Peyer's patch (tissue), 4 donors: ENCODE measurements around the gene CEP78. TPM values are rescaled to one million over a fixed set of nuclear protein-coding genes. Genes with fewer than 3 reads are reported as not detected.

ENCODE experiments used
- DNase-seq, 3 donors: peaks; one replicate each; pipeline ENCODE4 v3.0.0-alpha.2; 2017 to 2019
- H3K27ac ChIP-seq, 4 donors: fragments of 200-600 bp; sonication (generic); one replicate each; pipeline ENCODE4 v1.5.1; 2016 to 2019
- H3K27me3 ChIP-seq, 2 donors: fragments of 200-600 bp; sonication (generic); one replicate each; pipeline ENCODE4 v1.5.1; 2019
- H3K36me3 ChIP-seq, 3 donors: fragments of 200-600 bp; sonication (generic); one replicate each; pipeline ENCODE4 v1.5.1; 2016 to 2019
- H3K4me1 ChIP-seq, 4 donors: fragments of 200-600 bp; sonication (generic); one replicate each; pipeline ENCODE4 v1.5.1; 2016 to 2019
- H3K4me3 ChIP-seq, 4 donors: fragments of 200-600 bp; sonication (generic); 1 replicate in 3 of 4; 2 replicates in 1 of 4; pipeline ENCODE4 v1.5.1; 2016 to 2019; ENCODE audit warnings: mild to moderate bottlenecking in 1 of 4
- H3K9me3 ChIP-seq, 4 donors: fragments of 200-600 bp; sonication (generic); one replicate each; pipeline ENCODE4 v1.5.1; 2016 to 2019; ENCODE audit warnings: mild to moderate bottlenecking in 1 of 4
- POLR2A ChIP-seq, 2 donors: fragments of 450-650 bp; IDR thresholded peaks; one replicate each; pipeline ENCODE4 v1.5.1; 2017; ENCODE audit warnings: antibody characterized with exemption in 2 of 2, mild to moderate bottlenecking in 2 of 2, moderate library complexity in 2 of 2
- total RNA-seq, 4 donors: library from RNA; depleted of rRNA; stranded (reverse); fragments of >200 nt; gene quantifications; one replicate each; pipeline ENCODE4 v1.1.0, GENCODE V29; 2016
- TF ChIP-seq, protein P1 (sequence below), 6 experiments: fragments of 450-650 bp in 4 of 6; fragments of 200-600 bp in 2 of 6; sonication (generic) in 1 of 6; IDR thresholded peaks; one replicate each; pipeline ENCODE4 v1.5.1; 2017 to 2019; ENCODE audit warnings: antibody characterized with exemption in 6 of 6, mild to moderate bottlenecking in 3 of 6, moderate library complexity in 1 of 6

CEP78 gene
- total RNA-seq, 4 donors from 2014 or later: 5.4 to 19.0 (median 6.5) TPM

DNA sequence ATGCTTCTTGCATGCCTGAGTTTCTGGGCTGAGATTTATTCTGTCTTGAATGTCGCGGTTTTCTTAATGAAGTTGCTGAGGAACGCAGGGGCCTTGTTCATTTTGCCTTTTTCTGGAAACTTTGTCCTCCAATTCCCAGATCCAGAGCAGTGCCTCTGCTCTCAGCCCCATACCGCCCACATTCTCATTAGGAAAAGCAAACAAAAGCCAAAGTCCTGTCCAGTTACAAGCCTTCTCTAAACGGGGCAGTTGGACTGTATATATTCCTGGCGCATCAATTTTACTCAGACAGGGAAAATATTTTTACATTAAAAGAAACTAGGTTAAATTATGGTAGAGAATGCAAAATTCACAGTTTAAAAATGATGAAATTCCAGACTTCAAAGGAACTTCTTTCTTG lies 59.9 kb downstream of the CEP78 start:
- Histone ChIP-seq H3K9me3 (no peaks in the 10 kb centered on the region), H3K36me3 (no peaks in the 10 kb centered on the region), H3K4me1 (peaks cover 0 to 22% (median 7%) of the 10 kb centered on the region in 4 donors), H3K27ac (no peak overlapping the region), H3K27me3 (no peaks in the 10 kb centered on the region), H3K4me3 (peak overlapping the region in 2 of 4 donors; percentile 53)
- TF ChIP-seq, protein P1, sequence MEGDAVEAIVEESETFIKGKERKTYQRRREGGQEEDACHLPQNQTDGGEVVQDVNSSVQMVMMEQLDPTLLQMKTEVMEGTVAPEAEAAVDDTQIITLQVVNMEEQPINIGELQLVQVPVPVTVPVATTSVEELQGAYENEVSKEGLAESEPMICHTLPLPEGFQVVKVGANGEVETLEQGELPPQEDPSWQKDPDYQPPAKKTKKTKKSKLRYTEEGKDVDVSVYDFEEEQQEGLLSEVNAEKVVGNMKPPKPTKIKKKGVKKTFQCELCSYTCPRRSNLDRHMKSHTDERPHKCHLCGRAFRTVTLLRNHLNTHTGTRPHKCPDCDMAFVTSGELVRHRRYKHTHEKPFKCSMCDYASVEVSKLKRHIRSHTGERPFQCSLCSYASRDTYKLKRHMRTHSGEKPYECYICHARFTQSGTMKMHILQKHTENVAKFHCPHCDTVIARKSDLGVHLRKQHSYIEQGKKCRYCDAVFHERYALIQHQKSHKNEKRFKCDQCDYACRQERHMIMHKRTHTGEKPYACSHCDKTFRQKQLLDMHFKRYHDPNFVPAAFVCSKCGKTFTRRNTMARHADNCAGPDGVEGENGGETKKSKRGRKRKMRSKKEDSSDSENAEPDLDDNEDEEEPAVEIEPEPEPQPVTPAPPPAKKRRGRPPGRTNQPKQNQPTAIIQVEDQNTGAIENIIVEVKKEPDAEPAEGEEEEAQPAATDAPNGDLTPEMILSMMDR (IDR thresholded peaks at IDR 0.05): no peak
- no peak for TF ChIP-seq POLR2A (IDR thresholded peaks at IDR 0.05)
- DNase-seq: no peak

DNA sequence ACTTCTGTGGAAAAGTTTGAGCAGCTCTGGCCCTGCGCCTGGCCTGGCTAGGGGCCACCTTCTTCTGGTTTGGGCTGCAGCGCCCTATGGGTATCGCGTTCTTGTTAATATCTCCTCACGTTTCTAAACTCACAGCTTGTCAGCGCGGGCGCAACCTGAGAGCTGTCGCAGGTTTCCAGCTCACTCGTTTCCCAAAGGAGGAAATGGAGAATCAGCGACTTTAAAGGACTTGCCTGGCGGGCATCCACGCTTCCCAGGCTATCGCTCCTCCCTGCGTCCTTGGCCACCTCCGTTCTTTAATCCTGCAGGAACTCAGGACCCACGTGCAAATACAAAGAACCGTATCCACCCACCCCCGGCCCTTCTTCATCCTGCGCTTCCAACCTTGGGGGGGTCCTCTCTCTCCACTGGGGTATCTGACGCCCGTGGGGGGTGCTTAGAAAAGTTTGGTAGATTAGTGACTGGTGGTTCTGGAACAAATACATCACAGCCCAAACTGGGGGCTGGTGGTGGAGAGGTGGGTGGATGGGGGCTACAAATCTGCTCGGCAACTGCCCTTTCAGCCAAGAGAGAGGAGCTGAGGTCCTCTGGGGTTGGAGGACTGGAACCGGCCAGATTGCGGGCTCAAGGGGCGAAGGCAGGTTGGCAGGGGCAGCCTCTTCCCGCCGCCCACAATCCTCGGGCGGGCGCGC lies 60.5 kb downstream of the CEP78 start:
- Histone ChIP-seq H3K4me1 (peaks cover 0 to 22% (median 7%) of the 10 kb centered on the region in 4 donors), H3K27ac (peak overlapping the region in 2 of 4 donors; percentile 23 to 40), H3K9me3 (no peaks in the 10 kb centered on the region), H3K4me3 (peak overlapping the region; percentile 48 to 60 (median 53)), H3K36me3 (no peaks in the 10 kb centered on the region), H3K27me3 (no peaks in the 10 kb centered on the region)
- no peak for TF ChIP-seq POLR2A (IDR thresholded peaks at IDR 0.05)
- TF ChIP-seq, protein P1 (IDR thresholded peaks at IDR 0.05): no peak
- DNase-seq: peak in 2 of 3 donors; percentile 46 to 50

DNA sequence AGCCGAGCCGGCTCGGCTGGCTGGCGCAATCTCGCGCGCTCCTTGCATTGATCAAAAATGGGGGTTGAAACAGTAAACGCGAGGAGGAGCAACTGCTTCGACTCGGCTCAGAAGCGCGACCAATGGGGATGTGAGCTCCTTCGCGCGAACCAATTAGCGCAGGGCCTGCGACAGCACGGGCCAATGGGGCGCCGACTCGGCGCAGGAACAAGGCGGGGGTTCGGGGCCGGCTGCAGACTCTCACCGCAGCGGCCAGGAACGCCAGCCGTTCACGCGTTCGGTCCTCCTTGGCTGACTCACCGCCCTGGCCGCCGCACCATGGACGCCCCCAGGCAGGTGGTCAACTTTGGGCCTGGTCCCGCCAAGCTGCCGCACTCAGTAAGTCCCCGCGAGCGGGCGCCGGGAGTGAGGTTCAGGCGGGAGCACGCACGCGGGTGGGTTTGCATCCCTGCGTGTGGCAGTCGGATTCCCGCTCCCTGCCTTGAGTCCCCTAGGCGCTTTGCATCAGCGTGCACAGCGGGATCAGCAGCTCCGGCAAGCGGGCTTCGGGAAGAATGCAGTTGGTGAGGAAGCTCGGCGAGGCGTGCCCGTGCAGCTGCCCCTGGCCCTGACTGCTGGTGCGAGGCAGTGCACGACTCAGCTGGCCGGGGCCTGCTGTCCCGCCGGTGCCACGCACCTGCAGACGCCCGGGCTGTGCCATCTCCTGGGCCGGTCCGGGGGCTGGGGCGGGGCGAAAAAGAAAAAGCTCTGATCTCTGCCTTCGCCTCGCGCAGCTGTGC lies 61.2 kb downstream of the CEP78 start, which contains the start of gene PSAT1:
PSAT1 (plus strand) TSS at position 233 of the 779 bp plus-strand sequence; CDS start at position 319, 86 bp downstream.
- Histone ChIP-seq H3K36me3 (no peaks in the 10 kb centered on the region), H3K9me3 (no peaks in the 10 kb centered on the region), H3K27me3 (no peaks in the 10 kb centered on the region), H3K27ac (peak within 1 kb of the TSS in 2 of 4 donors; percentile 23 to 62), H3K4me1 (peaks cover 0 to 22% (median 7%) of the 10 kb centered on the region in 4 donors), H3K4me3 (peak within 1 kb of the TSS; percentile 48 to 60 (median 53))
- DNase-seq: peak; percentile 78 to 92 (median 88)
- no peak for TF ChIP-seq POLR2A (IDR thresholded peaks at IDR 0.05)
- TF ChIP-seq, protein P1 (IDR thresholded peaks at IDR 0.05): peak in 2 of 6 experiments; percentile 6 to 18

DNA sequence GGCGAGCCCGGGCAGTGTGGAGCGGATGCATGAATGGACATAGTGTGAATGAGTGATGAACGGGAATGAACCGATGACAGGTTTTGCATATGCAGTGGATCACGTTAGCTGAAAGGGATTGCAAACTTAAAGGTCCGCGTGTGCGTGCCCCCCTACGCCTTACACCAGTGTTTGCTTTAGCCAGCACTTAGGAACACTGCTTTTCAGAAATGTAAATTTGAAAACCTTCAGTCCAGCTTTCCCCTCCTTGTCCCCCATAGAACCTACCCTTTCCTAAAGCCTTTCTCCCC lies 61.7 kb downstream of the CEP78 start:
- H3K36me3 ChIP-seq: no peaks in the 10 kb centered on the region
- no peaks in the 10 kb centered on the region for H3K9me3 ChIP-seq
- H3K4me1 ChIP-seq: peaks cover 0 to 22% (median 7%) of the 10 kb centered on the region in 4 donors
- H3K27me3 ChIP-seq: no peaks in the 10 kb centered on the region
- TF ChIP-seq, protein P1 (IDR thresholded peaks at IDR 0.05): no peak
- peak overlapping the region in 1 of 4 donors; percentile 62 for H3K27ac ChIP-seq
- peak overlapping the region; percentile 48 to 60 (median 53) for H3K4me3 ChIP-seq
- DNase-seq: no peak

DNA sequence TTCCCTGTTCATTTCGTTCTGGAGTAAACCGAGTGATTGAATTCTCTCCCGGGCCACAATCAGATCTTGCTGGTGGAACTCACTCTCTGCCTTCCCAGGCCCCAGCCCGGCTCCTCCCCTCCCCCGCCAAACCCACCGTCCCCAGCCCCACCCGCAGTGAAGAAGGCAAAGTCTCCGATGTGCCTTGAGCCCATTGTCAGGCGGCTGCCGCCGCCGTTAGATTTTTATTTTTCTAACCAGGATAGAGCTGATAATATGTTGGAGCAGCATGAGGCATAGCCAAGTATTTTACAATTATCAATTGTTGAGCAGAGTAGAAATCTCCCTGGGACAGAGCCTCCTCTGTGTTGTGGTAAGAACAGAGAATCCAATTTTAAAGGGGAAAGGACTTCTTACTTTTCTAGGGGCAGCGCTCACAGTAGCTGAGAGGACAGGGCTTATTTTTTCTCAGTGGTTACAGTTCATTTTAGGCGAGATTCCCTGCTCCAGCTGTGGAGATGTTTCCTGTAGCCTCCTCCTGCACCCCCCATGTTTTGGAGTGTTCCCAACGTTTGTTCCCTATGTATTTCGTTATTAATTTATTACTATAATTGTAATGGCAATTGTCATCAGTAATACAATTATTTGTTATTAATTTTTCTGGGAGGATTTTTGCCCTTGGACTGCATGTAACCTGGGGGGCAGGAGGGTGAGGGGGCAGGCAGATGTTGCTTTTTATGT lies 62.3 kb downstream of the CEP78 start:
- peak overlapping the region; percentile 48 to 60 (median 53) for H3K4me3 ChIP-seq

More for the DNA sequence above, 62.3 kb downstream of the CEP78 start:
- peaks cover 0 to 22% (median 7%) of the 10 kb centered on the region in 4 donors for H3K4me1 ChIP-seq
- H3K9me3 ChIP-seq: no peaks in the 10 kb centered on the region
- DNase-seq: no peak
- no peaks in the 10 kb centered on the region for H3K36me3 ChIP-seq
- TF ChIP-seq POLR2A (IDR thresholded peaks at IDR 0.05): no peak
- TF ChIP-seq, protein P1 (IDR thresholded peaks at IDR 0.05): no peak
- no peak overlapping the region for H3K27ac ChIP-seq
- no peaks in the 10 kb centered on the region for H3K27me3 ChIP-seq
